ENCODE measurements around the gene MPO. TPM values are rescaled to one million over a fixed set of nuclear protein-coding genes. Genes with fewer than 3 reads are reported as not detected.

Gene MPO
- total and polyA plus RNA-seq, 2 of the 4 experiments (the other 2 are of a cell fraction): not detected

DNA sequence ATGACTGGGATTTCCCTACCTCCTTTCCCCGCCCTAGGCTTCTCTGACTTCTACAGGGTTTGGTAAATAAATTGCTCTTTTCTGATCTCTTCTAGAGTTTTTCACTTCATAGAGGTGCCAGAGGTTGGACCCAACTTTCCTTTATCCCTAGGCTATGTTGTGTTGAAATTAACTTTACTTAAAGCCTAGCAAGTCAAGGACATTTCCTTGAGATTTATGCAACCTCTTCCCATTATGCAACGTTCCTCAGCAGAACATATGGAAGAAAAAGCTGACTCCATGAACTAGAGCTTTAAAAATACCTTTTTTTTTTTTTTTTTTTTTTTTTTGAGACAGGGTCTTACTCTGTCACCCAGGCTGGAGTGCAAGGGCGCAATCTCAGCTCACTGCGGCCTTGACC lies 15.5 kb downstream of the MPO start:
- no peaks in the 10 kb centered on the region for H3K9me1 ChIP-seq (ENCODE audit: insufficient read depth, low read length)
- no peak overlapping the region for H3K27ac ChIP-seq (ENCODE audit: insufficient read depth, low read length)
- BruUV-seq (replicated peaks): no TSS peak
- H2AK9ac ChIP-seq (replicated peaks; ENCODE audit: low read depth, low read length, poor library complexity): no peak overlapping the region
- peaks cover 6% of the 10 kb centered on the region for H3K27me3 ChIP-seq (ENCODE audit: control insufficient read depth, insufficient read depth, low read length)
- H4K91ac ChIP-seq (ENCODE audit: insufficient read depth, low read depth, low read length): no peak overlapping the region
- no peaks in the 10 kb centered on the region for H3K36me3 ChIP-seq (ENCODE audit: control insufficient read depth, insufficient read depth, low read length)
- no peaks in the 10 kb centered on the region for H3K79me1 ChIP-seq (ENCODE audit: low read depth in 1 of 2, low read length in 2 of 2)
- no peak for TF ChIP-seq RCOR1 (IDR thresholded peaks at IDR 0.05; ENCODE audit: insufficient replicate concordance, low read length)
- TF ChIP-seq, protein P1, sequence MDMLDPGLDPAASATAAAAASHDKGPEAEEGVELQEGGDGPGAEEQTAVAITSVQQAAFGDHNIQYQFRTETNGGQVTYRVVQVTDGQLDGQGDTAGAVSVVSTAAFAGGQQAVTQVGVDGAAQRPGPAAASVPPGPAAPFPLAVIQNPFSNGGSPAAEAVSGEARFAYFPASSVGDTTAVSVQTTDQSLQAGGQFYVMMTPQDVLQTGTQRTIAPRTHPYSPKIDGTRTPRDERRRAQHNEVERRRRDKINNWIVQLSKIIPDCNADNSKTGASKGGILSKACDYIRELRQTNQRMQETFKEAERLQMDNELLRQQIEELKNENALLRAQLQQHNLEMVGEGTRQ (IDR thresholded peaks at IDR 0.05; ENCODE audit: low read depth, low read length): no peak
- TF ChIP-seq FOS (IDR thresholded peaks at IDR 0.05; ENCODE audit: low read depth, low read length): no peak
- no peak for TF ChIP-seq MXI1 (IDR thresholded peaks at IDR 0.05; ENCODE audit: borderline replicate concordance, low read depth, low read length)
- no peak for TF ChIP-seq NFE2L2 (IDR thresholded peaks at IDR 0.05; ENCODE audit: low read depth, low read length)
- no peak overlapping the region for H3K4me3 ChIP-seq (ENCODE audit: insufficient read depth, low read depth, low read length)
- no peak overlapping the region for H4K5ac ChIP-seq (ENCODE audit: low read depth, low read length)
- H3K56ac ChIP-seq (ENCODE audit: extremely low read depth, insufficient read depth, low read length): no peak overlapping the region
- no peak overlapping the region for H3K23ac ChIP-seq (ENCODE audit: low read depth, low read length)
- dilution Hi-C loops (cut with HindIII; ENCODE audit: low sequenced_read_pairs, unreplicated experiment) (no loop called here), in situ Hi-C loops (cut with MboI; ENCODE audit: low sequenced_read_pairs) (no loop called here), intact Hi-C loops (cut with micrococcal nuclease) (no loop called here)
- ChIA-PET POLR2A (ENCODE audit: unreplicated experiment) (no interaction called here), CTCF (interaction anchor here (0.8 kb wide), 1 partner anchor 15 kb away, joined by 3 read pairs; no protein-coding TSS in a partner anchor)
- no CpG with 5 or more reads among the region's 4 CpGs for WGBS, 2 experiments (ENCODE audit: extremely low coverage in 2 of 2, insufficient read length in 1 of 2)
- no peak overlapping the region for H3K4me2 ChIP-seq (ENCODE audit: low read depth, low read length)
- no peaks in the 10 kb centered on the region for H3K9me3 ChIP-seq (ENCODE audit: control insufficient read depth, insufficient read depth, low read length)
- no peak overlapping the region for H2AFZ ChIP-seq (replicated peaks; ENCODE audit: low read length, poor library complexity)
- H3K18ac ChIP-seq (ENCODE audit: low read depth, low read length): no peak overlapping the region
- no peak overlapping the region for H2BK20ac ChIP-seq (ENCODE audit: low read depth, low read length)
- no peak overlapping the region for H3K4ac ChIP-seq (ENCODE audit: low read depth, low read length)
- DNase-seq: no peak
- no peaks in the 10 kb centered on the region for H4K20me1 ChIP-seq (ENCODE audit: insufficient read depth, low read length)
- H3K4me1 ChIP-seq (ENCODE audit: control insufficient read depth, insufficient read depth, low read length): no peaks in the 10 kb centered on the region
- no peak overlapping the region for H3K9ac ChIP-seq (ENCODE audit: low read depth, low read length)
- H4K8ac ChIP-seq (ENCODE audit: low read depth in 2 of 2, low read length in 2 of 2): no peak overlapping the region
- no peak for ATAC-seq (ENCODE audit: low read depth)
- no peak overlapping the region for H2BK5ac ChIP-seq (ENCODE audit: low read depth, low read length, poor library complexity, severe bottlenecking)
- no peak overlapping the region for H2BK15ac ChIP-seq (ENCODE audit: low read depth, low read length)
- no peak overlapping the region for H3K14ac ChIP-seq (replicated peaks; ENCODE audit: low read depth, low read length)
- H2BK120ac ChIP-seq (ENCODE audit: low read depth, low read length): no peak overlapping the region
- H2AK5ac ChIP-seq (ENCODE audit: low read depth, low read length): no peak overlapping the region
